NCI-H146 treated with DMSO at 0.1 percent for 48 hours (cell line): Measurements from ENCODE around the gene ZSWIM5.
"Not testable (repeated sequence)": the region's sequence is repeated elsewhere in the genome, so short reads cannot be mapped to it uniquely, and the experiment has no call there.

Experiments
- DNase-seq: peaks from one replicate; lab custom pipeline; 2025; ENCODE audit not compliant: unreplicated experiment; lab: John Stamatoyannopoulos, UW

The ZSWIM5 gene

DNA sequence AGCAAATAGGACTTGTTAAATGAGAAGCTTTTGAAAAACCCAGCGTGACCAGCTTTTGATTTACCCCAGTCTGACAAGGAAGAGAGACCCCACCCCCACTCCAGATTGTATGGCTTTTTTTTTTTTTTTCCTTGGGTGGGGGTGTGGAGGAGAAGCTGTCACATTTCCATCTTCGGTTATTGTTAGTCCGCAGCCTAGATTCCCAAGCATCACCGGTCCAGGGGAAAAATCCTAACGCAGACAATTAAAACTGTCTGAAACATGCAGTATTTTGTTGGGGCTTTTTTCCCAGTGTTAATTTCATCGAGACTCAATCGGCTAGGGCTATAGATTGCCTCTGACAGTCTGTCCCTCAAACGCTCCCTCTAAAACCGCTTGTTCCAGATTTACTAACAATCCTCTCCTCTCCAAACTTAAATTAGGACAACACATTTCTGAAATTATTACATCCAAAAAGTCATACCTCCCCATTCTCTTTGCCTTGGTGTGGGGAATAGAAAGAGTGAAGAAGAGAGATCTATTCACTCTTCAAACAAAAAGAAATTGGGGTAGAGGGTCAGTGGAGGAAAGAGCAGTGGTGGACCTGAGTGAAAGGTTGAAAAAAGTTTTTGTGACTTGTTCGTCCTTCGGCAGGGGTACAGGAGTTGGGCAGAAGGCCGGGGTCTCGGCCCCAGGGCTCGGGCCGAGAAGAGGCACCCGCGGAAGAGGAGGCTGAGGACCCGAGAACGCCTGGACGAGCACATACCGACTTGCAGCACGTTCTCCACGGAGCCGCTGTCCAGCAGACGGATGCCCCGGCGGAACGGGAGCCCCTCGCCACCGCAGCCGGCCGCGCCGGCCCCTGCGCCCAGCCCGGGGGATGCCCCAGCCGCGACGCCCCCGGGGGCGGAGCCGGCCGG is 1.1 kb downstream of the ZSWIM5 start:
- no peak for DNase-seq

DNA sequence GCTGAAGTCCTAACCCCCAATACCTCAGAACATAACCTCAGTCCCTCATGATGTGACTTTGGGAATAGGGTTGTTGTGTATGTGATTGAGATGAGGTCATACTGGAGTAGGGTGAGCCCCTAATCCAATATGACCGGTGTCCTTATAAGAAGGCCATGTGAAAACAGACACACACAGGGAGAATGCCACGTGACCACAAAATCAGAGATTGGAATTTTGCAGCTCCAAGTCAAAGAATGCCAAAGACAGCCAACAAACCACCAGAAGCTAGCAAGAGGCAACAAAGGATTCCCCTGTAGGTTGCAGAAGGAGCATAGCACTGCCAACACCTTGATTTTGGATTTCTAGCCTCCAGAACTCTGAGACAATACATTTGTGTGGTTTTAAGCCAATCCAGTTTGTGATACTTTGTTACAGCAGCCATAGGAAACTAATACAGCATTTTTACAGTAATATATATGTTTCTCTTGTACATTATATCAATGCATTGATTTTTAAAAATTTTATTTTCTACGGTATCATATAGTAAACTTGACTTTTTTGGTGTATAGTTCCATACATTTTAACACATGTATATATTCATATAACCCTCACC is 5.4 kb downstream of the ZSWIM5 start:
- DNase-seq = no peak

- no peak for DNase-seq
These were observed 6.0 kb downstream of the ZSWIM5 start for GRCh38 chr1:45200435-45200834.

DNA sequence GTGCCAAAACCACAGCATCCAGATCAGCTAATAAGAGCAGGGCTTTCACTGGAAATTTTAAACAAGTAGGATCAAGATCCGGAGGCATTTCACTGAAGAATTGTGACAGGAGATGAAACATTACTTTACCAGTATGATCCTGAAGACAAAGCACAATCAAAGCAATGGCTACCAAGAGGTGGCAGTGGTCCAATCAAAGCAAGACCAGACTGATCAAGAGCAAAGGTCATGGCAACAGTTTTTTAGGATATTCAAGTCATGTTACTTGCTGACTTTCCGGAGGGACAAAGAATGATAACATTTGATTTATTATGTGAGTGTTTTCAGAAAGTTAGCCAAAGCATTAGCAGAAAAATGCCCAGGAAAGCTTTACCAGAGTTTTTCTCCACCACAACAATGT is 8.2 kb downstream of the ZSWIM5 start:
- no peak for DNase-seq

DNA sequence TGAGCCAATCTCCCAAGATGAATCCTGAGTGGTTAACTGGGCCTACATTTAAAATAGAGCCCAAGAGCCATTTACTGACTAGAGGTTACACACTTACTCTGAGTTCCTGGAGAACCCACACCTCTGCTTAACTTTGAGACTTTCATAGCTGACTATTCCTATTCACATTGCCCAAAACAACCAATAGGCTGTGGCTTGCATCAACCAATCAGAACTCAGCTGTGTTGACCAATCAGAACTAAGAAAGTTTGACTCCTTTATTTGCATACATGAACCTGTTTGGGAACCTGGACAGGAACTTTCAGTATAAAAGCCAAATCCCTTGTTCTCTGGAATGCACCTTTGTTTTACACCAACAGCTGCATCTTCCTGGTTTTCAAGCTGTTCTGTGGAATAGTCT is 9.5 kb downstream of the ZSWIM5 start:
- no peak for DNase-seq

- DNase-seq = no peak
These were observed 15.0 kb downstream of the ZSWIM5 start for GRCh38 chr1:45191418-45191783.

- no peak for DNase-seq
These were observed 18.7 kb downstream of the ZSWIM5 start for GRCh38 chr1:45187725-45188124.

DNA sequence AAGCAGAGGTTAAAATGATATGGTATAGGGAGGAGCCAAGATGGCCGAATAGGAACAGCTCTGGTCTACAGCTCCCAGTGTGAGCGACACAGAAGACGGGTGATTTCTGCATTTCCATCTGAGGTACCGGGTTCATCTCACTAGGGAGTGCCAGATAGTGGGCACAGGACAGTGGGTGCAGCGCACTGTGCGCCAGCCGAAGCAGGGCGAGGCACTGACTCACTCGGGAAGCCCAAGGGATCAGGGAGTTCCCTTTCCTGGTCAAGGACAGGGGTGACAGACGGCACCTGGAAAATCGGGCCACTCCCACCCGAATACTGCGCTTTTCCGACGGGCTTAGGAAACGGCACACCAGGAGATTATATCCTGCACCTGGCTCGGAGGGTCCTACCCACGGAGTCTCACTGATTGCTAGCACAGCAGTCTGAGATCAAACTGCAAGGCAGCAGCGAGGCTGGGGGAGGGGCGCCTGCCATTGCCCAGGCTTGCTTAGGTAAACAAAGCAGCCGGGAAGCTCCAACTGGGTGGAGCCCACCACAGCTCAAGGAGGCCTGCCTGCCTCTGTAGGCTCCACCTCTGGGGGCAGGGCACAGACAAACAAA is 26.4 kb downstream of the ZSWIM5 start:
- not testable (repeated sequence) for DNase-seq

DNA sequence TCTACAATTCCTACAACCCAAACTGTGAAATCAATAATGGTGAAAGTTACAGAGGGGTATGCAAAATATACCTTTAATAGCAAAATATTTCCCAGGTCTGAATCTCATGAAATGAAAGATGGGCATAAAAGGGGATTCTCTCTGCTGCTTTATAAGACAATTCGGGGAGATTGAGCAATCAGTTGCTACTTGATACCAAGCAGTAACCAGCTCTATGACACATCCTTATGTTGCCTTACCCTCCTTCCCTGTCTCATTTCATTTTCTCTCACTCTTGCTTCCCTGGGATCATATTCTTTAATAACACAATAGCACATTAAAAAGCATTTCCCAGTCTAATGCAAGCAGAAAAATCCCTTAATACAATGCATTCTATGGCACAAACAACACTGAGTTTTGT is 29.0 kb downstream of the ZSWIM5 start:
- DNase-seq = no peak

DNA sequence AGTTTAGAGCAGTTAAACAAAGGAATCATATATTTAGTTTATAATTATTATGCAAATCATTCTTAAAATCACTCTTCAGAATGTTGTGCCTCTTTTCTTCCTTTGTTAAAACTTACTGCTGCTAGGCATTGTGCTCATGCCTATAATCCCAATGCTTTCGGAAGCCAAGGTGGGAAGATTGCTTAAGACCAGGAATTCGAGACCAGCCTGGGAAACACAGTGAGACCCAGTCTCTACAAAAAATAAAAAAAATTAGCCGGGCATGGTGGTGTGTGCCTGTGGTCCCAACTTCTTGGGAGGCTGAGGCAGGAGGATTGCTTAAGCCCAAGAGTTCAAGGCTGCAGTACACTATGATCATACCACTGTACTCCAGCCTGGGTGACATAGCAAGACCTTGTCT is 33.6 kb downstream of the ZSWIM5 start:
- DNase-seq = no peak

DNA sequence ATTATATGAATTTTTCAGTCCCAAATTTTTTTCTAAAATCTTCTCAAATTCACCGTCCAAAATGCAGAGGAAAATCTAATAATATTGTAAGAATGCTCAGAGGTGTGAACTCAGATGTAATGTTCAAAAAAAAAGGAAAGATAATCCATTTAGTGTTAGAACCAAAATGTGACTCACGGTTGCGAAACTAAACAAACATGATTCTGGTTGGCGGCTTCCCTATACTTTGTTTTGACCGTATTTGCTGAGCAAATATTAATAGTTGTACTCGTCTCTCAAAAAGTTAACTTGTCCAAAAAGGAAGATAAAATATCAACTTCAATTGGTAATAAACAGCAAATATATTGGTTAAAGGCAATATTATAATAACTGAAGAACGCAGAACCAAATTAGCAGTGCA is 34.4 kb downstream of the ZSWIM5 start:
- DNase-seq = no peak

- DNase-seq = no peak
These were observed 34.8 kb downstream of the ZSWIM5 start for GRCh38 chr1:45171575-45171974.

DNA sequence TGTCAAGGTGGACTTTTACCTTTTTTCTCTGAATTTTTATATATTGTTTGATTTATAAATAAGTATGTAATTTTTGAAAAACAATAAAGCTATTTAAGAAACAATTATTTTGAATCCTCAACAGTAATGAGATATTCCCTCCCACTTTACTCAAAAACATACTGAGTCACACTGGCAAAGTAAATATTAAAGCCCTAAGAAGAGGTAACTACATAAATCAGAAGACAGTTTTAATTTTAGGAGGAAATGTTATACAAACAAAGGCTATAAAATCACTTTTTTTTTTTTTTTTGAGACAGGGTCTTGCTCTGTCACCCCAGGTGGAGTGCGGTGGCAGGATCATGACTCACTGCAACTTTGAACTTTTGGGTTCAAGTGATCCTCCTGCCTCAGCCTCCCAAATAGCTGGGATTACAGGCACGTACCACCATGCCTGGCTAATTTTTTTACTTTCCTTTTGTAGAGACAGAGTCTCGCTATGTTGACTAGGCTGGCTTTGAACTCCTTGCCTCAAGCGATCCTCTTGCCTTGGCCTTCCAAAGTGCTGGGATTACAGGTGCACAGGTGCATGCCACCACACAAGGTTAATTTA is 36.2 kb downstream of the ZSWIM5 start:
- DNase-seq = no peak

GRCh38 chr1:45167947-45168346 is 38.5 kb downstream of the ZSWIM5 start:
- not testable (repeated sequence) for DNase-seq

DNA sequence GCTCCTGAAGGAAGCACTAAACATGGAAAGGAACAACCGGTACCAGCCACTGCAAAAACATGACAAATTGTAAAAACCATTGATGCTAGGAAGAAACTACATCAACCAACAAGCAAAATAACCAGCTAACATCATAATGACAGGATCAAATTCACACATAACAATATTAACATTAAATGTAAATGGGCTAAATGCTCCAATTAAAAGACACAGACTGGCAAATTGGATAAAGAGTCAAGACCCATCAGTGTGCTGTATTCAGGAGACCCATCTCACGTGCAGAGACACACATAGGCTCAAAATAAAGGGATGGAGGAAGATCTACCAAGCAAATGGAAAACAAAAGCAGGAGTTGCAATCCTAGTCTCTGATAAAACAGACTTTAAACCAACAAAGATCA is 42.1 kb downstream of the ZSWIM5 start:
- not testable (repeated sequence) for DNase-seq

DNA sequence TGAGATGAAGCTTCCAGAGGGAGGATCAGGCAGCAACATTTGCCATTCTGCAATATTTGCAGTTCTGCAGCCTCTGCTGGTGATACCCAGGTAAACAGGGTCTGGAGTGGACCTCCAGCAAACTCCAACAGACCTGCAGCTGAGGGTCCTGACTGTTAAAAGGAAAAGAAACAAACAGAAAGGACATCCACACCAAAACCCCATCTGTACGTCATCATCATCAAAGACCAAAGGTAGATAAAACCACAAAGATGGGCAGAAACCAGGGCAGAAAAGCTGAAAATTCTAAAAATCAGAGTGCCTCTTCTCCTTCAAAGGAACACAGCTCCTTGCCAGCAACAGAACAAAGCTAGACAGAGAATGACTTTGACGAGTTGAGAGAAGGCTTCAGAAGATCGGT is 43.3 kb downstream of the ZSWIM5 start:
- not testable (repeated sequence) for DNase-seq

DNA sequence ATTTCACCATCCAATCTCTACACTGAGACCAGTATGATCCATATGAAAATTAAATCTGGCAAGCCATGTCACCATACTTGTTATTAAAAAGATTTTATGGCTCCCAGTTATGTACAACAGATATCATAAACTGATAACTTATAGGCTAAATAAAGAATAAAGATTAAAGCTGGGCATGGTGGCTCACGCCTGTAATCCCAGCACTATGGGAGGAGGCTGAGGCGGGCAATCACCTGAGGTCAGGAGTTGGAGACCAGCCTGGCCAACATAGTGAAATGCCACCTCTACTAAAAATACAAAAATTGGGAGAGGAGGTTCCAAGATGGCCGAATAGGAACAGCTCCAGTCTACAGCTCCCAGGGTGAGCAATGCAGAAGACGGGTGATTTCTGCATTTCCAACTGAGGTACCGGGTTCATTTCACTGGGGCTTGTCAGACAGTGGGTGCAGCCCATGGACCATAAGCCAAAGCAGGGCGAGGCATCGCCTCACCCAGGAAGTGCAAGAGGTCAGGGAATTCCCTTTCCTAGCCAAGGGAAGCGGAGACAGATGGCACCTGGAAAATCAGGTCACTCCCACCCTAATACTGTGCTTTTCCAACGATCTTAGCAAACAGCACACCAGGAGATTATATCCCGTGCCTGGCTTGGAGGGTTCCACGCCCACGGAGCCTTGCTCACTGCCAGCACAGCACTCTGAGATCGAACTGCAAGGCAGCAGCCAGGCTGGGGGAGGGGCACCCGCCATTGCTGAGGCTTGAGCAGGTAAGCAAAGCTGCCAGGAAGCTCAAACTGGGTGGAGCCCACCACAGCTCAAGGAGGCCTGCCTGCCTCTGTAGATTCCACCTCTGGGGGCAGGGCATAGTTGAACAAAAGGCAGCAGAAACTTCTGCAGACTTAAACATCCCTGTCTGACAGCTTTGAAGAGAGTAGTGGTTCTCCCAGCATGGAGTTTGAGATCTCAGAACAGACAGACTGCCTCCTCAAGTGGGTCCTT is 44.1 kb downstream of the ZSWIM5 start:
- not testable (repeated sequence) for DNase-seq

GRCh38 chr1:45155957-45156356 is 50.4 kb downstream of the ZSWIM5 start:
- DNase-seq = no peak

- no peak for DNase-seq
These were observed 51.0 kb downstream of the ZSWIM5 start for GRCh38 chr1:45155423-45155822.

DNA sequence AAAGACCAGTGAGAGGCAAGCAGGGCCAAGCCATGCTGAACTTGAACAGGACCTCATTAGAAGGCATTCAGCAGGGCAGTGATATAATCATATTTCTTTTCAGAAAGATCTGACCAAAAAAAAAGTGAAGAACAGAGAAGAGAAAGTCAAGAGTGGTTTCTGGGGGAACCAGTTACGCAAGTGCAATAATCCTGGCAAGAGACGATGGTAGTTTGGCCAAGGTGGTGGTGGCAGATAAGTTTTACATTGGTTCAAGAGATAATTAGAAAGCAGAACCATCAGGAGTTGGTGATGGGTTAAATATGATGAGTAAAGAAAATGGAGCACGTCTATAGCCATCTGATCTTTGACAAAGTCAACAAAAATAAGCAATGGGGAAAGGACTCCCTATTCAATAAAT is 54.3 kb downstream of the ZSWIM5 start:
- DNase-seq = no peak
